Memory B cell (primary cell): ENCODE data around the gene HMCN2.

Experiments used
- ATAC-seq: fragments of 150-1000 bp; cut with Tn5 transposase; 2 replicates; pipeline ENCODE4 v1.10.0; 2021; ENCODE audit warnings: low read depth, mild to moderate bottlenecking, moderate library complexity
- DNase-seq, 2 donors: peaks; one replicate each; pipeline ENCODE4 v3.0.0; 2022; ENCODE audit warnings: low spot score in 2 of 2
- H3K27ac Mint-ChIP-seq: one replicate; pipeline ENCODE4 v1.8.0; 2022; ENCODE audit warnings: mild to moderate bottlenecking, moderate library complexity, mixed read lengths
- H3K27me3 Mint-ChIP-seq: one replicate; pipeline ENCODE4 v1.8.0; 2022; ENCODE audit warnings: mixed read lengths
- H3K36me3 Mint-ChIP-seq: one replicate; pipeline ENCODE4 v1.8.0; 2022; ENCODE audit warnings: mild to moderate bottlenecking, mixed read lengths
- H3K4me1 Mint-ChIP-seq: one replicate; pipeline ENCODE4 v1.8.0; 2022; ENCODE audit warnings: mixed read lengths
- H3K4me3 Mint-ChIP-seq: one replicate; pipeline ENCODE4 v1.8.0; 2022; ENCODE audit warnings: mild to moderate bottlenecking, moderate library complexity, mixed read lengths
- H3K9me3 Mint-ChIP-seq: one replicate; pipeline ENCODE4 v1.8.0; 2022; ENCODE audit warnings: mixed read lengths

Gene HMCN2

GRCh38 chr9:130286781-130287428, 21.3 kb downstream of the HMCN2 start:
- peaks cover 33% of the 10 kb centered on the region for H3K27me3 Mint-ChIP-seq
- DNase-seq (no peak), ATAC-seq (no peak)
- H3K4me1 Mint-ChIP-seq, result no peaks in the 10 kb centered on the region
- H3K9me3 Mint-ChIP-seq, result no peaks in the 10 kb centered on the region
- no peaks in the 10 kb centered on the region for H3K36me3 Mint-ChIP-seq
- no peak overlapping the region for H3K27ac Mint-ChIP-seq
- H3K4me3 Mint-ChIP-seq, result no peak overlapping the region

- Mint-ChIP-seq H3K4me3 (no peak overlapping the region), H3K27ac (no peak overlapping the region), H3K36me3 (no peaks in the 10 kb centered on the region), H3K27me3 (peaks cover 29% of the 10 kb centered on the region), H3K9me3 (no peaks in the 10 kb centered on the region), H3K4me1 (no peaks in the 10 kb centered on the region)
- DNase-seq (no peak), ATAC-seq (no peak)
Observed at GRCh38 chr9:130287736-130288135, 22.2 kb downstream of the HMCN2 start.

- Mint-ChIP-seq H3K36me3 (no peaks in the 10 kb centered on the region), H3K4me1 (no peaks in the 10 kb centered on the region), H3K4me3 (no peak overlapping the region), H3K9me3 (no peaks in the 10 kb centered on the region), H3K27ac (no peak overlapping the region), H3K27me3 (peaks cover 31% of the 10 kb centered on the region)
- DNase-seq (no peak), ATAC-seq (no peak)
Observed at GRCh38 chr9:130288393-130288792, 22.8 kb downstream of the HMCN2 start.

GRCh38 chr9:130288926-130289690, 23.5 kb downstream of the HMCN2 start:
- H3K27ac Mint-ChIP-seq, result no peak overlapping the region
- ATAC-seq, result no peak

GRCh38 chr9:130289711-130290241, 24.2 kb downstream of the HMCN2 start:
- no peaks in the 10 kb centered on the region for H3K9me3 Mint-ChIP-seq
- H3K36me3 Mint-ChIP-seq, result no peaks in the 10 kb centered on the region
- H3K27me3 Mint-ChIP-seq, result peaks cover 24% of the 10 kb centered on the region
- no peaks in the 10 kb centered on the region for H3K4me1 Mint-ChIP-seq
- no peak overlapping the region for H3K4me3 Mint-ChIP-seq
- ATAC-seq, result no peak
- H3K27ac Mint-ChIP-seq, result no peak overlapping the region
- no peak for DNase-seq

More at GRCh38 chr9:130288926-130289690, 23.5 kb downstream of the HMCN2 start:
- Mint-ChIP-seq H3K4me1 (no peaks in the 10 kb centered on the region), H3K4me3 (no peak overlapping the region), H3K36me3 (no peaks in the 10 kb centered on the region), H3K9me3 (no peaks in the 10 kb centered on the region), H3K27me3 (peaks cover 26% of the 10 kb centered on the region)
- DNase-seq, result no peak

- no peak overlapping the region for H3K27ac Mint-ChIP-seq
- H3K36me3 Mint-ChIP-seq, result no peaks in the 10 kb centered on the region
- H3K4me1 Mint-ChIP-seq, result no peaks in the 10 kb centered on the region
- H3K27me3 Mint-ChIP-seq, result peaks cover 21% of the 10 kb centered on the region
- no peak overlapping the region for H3K4me3 Mint-ChIP-seq
- DNase-seq (no peak), ATAC-seq (no peak)
- H3K9me3 Mint-ChIP-seq, result no peaks in the 10 kb centered on the region
Observed at GRCh38 chr9:130290291-130291181, 25.0 kb downstream of the HMCN2 start.

GRCh38 chr9:130291474-130291873, 25.9 kb downstream of the HMCN2 start:
- no peaks in the 10 kb centered on the region for H3K4me1 Mint-ChIP-seq
- peaks cover 15% of the 10 kb centered on the region for H3K27me3 Mint-ChIP-seq
- no peaks in the 10 kb centered on the region for H3K9me3 Mint-ChIP-seq
- H3K27ac Mint-ChIP-seq, result no peak overlapping the region
- H3K36me3 Mint-ChIP-seq, result no peaks in the 10 kb centered on the region
- ATAC-seq, result no peak
- DNase-seq, result no peak
- no peak overlapping the region for H3K4me3 Mint-ChIP-seq

- Mint-ChIP-seq H3K27me3 (peaks cover 16% of the 10 kb centered on the region), H3K36me3 (no peaks in the 10 kb centered on the region), H3K27ac (no peak overlapping the region), H3K9me3 (no peaks in the 10 kb centered on the region), H3K4me1 (no peaks in the 10 kb centered on the region), H3K4me3 (no peak overlapping the region)
- ATAC-seq (no peak), DNase-seq (no peak)
Observed at GRCh38 chr9:130292106-130292505, 26.5 kb downstream of the HMCN2 start.

- peaks cover 17% of the 10 kb centered on the region for H3K27me3 Mint-ChIP-seq
- no peak overlapping the region for H3K27ac Mint-ChIP-seq
- peaks cover under 1% of the 10 kb centered on the region for H3K9me3 Mint-ChIP-seq
- no peaks in the 10 kb centered on the region for H3K36me3 Mint-ChIP-seq
- ATAC-seq (no peak), DNase-seq (no peak)
- no peaks in the 10 kb centered on the region for H3K4me1 Mint-ChIP-seq
- no peak overlapping the region for H3K4me3 Mint-ChIP-seq
Observed at GRCh38 chr9:130294664-130295063, 29.1 kb downstream of the HMCN2 start.

- Mint-ChIP-seq H3K9me3 (peaks cover 6% of the 10 kb centered on the region), H3K4me3 (no peak overlapping the region), H3K27me3 (peaks cover 20% of the 10 kb centered on the region), H3K36me3 (no peaks in the 10 kb centered on the region), H3K4me1 (no peaks in the 10 kb centered on the region), H3K27ac (no peak overlapping the region)
- DNase-seq (no peak), ATAC-seq (no peak)
Observed at GRCh38 chr9:130295431-130295830, 29.9 kb downstream of the HMCN2 start.

- no peak overlapping the region for H3K4me3 Mint-ChIP-seq
- no peak overlapping the region for H3K27ac Mint-ChIP-seq
- ATAC-seq, result no peak
- H3K9me3 Mint-ChIP-seq, result peaks cover 6% of the 10 kb centered on the region
- H3K27me3 Mint-ChIP-seq, result peaks cover 17% of the 10 kb centered on the region
- H3K36me3 Mint-ChIP-seq, result no peaks in the 10 kb centered on the region
- DNase-seq, result no peak
- H3K4me1 Mint-ChIP-seq, result no peaks in the 10 kb centered on the region
Observed at GRCh38 chr9:130295945-130296782, 30.6 kb downstream of the HMCN2 start.

GRCh38 chr9:130296783-130297055, 31.2 kb downstream of the HMCN2 start:
- Mint-ChIP-seq H3K4me3 (no peak overlapping the region), H3K4me1 (no peaks in the 10 kb centered on the region)
- no peak for ATAC-seq

GRCh38 chr9:130297371-130297770, 31.8 kb downstream of the HMCN2 start:
- peaks cover 6% of the 10 kb centered on the region for H3K9me3 Mint-ChIP-seq
- ATAC-seq, result no peak
- no peak overlapping the region for H3K27ac Mint-ChIP-seq
- no peaks in the 10 kb centered on the region for H3K36me3 Mint-ChIP-seq
- H3K27me3 Mint-ChIP-seq, result peaks cover 17% of the 10 kb centered on the region
- no peak for DNase-seq
- H3K4me3 Mint-ChIP-seq, result no peak overlapping the region
- no peaks in the 10 kb centered on the region for H3K4me1 Mint-ChIP-seq

More at GRCh38 chr9:130296783-130297055, 31.2 kb downstream of the HMCN2 start:
- Mint-ChIP-seq H3K27me3 (peaks cover 17% of the 10 kb centered on the region), H3K27ac (no peak overlapping the region), H3K9me3 (peaks cover 6% of the 10 kb centered on the region), H3K36me3 (no peaks in the 10 kb centered on the region)
- no peak for DNase-seq
